SU-DHL-6 (cell line): ENCODE measurements around the gene DOLK.
A peak's percentile ranks its signal among the peaks of the same experiment; 100 is the strongest.
"Not testable (repeated sequence)": the region's sequence is repeated elsewhere in the genome, so short reads cannot be mapped to it uniquely, and the experiment has no call there.

Experiments used
- H2AFZ ChIP-seq: fragments of 200-600 bp; sonication (generic); 2 replicates; pipeline ENCODE4 v1.6.1; 2014; ENCODE audit warnings: low read depth, mild to moderate bottlenecking, moderate library complexity, mixed read lengths, antibody characterized with exemption, low read length; ENCODE audit not compliant: severe bottlenecking
- H3F3A ChIP-seq: fragments of 200-600 bp; shearing (Covaris generic); 2 replicates; pipeline ENCODE4 v1.6.0; 2016; ENCODE audit warnings: antibody characterized with exemption, mild to moderate bottlenecking; ENCODE audit not compliant: insufficient read depth
- H3K27ac ChIP-seq: fragments of 200-600 bp; sonication (generic); 2 replicates; pipeline ENCODE4 v1.5.1; 2016; ENCODE audit warnings: low read depth, mild to moderate bottlenecking, low read length, moderate library complexity, mixed read lengths
- H3K27me3 ChIP-seq: fragments of 200-600 bp; sonication (generic), shearing (Covaris generic); 2 replicates; pipeline ENCODE4 v1.6.0; 2014; ENCODE audit warnings: mild to moderate bottlenecking, low read length
- H3K36me3 ChIP-seq: fragments of 200-600 bp; sonication (generic); 2 replicates; pipeline ENCODE4 v1.6.1; 2014; ENCODE audit warnings: mild to moderate bottlenecking, low read length, mixed read lengths
- H3K4me2 ChIP-seq: fragments of 300-600, 200-600 bp; shearing (Covaris generic), sonication (generic); 2 replicates; pipeline ENCODE4 v1.6.0; 2014; ENCODE audit warnings: low read length, low read depth, mild to moderate bottlenecking; ENCODE audit not compliant: poor library complexity, severe bottlenecking
- H3K4me3 ChIP-seq: fragments of 200-600 bp; sonication (generic); 2 replicates; pipeline ENCODE4 v1.5.1; 2014; ENCODE audit warnings: antibody characterized with exemption, low read length, mild to moderate bottlenecking, mixed read lengths; ENCODE audit not compliant: insufficient read depth, poor library complexity, severe bottlenecking
- H3K79me2 ChIP-seq: fragments of 200-600 bp; sonication (generic); 2 replicates; pipeline ENCODE4 v1.6.1; 2014; ENCODE audit warnings: mild to moderate bottlenecking, low read length, moderate library complexity; ENCODE audit not compliant: insufficient read depth
- H3K9ac ChIP-seq: fragments of 200-600 bp; sonication (generic); 2 replicates; pipeline ENCODE4 v1.7.0; 2014; ENCODE audit warnings: mild to moderate bottlenecking, low read length
- H3K9me2 ChIP-seq: fragments of 200-600 bp; sonication (generic); replicated peaks from 2 replicates; pipeline ENCODE4 v1.6.1; 2014; ENCODE audit warnings: low read length; ENCODE audit not compliant: insufficient read depth
- H3K9me3 ChIP-seq: fragments of 200-600 bp; sonication (generic); 2 replicates; pipeline ENCODE4 v1.6.1; 2014; ENCODE audit warnings: low read length, mixed read lengths; ENCODE audit not compliant: insufficient read depth
- H4K20me1 ChIP-seq: fragments of 200-600 bp; sonication (generic); 2 replicates; pipeline ENCODE4 v1.6.1; 2014; ENCODE audit warnings: low read depth, mild to moderate bottlenecking, antibody characterized with exemption, low read length, moderate library complexity, mixed read lengths
- EZH2phosphoT487 ChIP-seq: fragments of 200-600 bp; sonication (generic), shearing (Covaris generic); conservative IDR thresholded peaks from 2 replicates; pipeline ENCODE4 v1.6.1; 2018; ENCODE audit warnings: mild to moderate bottlenecking, antibody characterized with exemption, low read length, moderate library complexity, mixed read lengths
- TF ChIP-seq, protein P1 (sequence below): fragments of 200-600 bp; sonication (generic); IDR thresholded peaks from one replicate; pipeline ENCODE4 v1.5.1; 2017; ENCODE audit warnings: antibody characterized with exemption, mild to moderate bottlenecking, low read length, moderate library complexity; ENCODE audit not compliant: insufficient read depth, poor library complexity, severe bottlenecking

DOLK gene

DNA sequence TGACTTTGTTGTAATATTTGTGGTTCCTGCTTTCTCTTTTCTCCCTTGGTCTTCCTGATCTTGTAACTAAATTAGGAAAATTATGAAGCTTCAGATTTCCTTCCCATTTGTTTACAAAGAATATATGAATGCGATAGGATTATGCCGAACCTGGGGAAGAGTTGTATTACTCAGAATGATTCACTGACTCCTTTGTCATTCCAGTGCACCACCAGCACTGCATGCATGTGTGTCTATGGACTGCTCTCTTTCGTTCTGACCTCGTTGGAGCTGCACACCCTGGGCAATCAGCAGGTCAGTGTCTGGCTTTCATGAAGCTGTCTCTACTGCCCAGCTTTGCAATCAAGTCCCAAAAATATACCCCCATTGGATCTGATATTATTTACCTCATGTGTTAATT, 25.6 kb upstream of the DOLK start:
- Histone ChIP-seq H3K79me2 (no peaks in the 10 kb centered on the region), H3F3A (no peaks in the 10 kb centered on the region), H2AFZ (no peak overlapping the region), H3K9me2 (no peaks in the 10 kb centered on the region), H4K20me1 (0 out of 2 replicates have a peak, but pooled peaks cover 4% of the 10 kb centered on the region), H3K4me3 (no peak overlapping the region), H3K4me2 (no peak overlapping the region), H3K27ac (no peak overlapping the region), H3K36me3 (peaks cover 40% of the 10 kb centered on the region), H3K9me3 (no peaks in the 10 kb centered on the region), H3K27me3 (no peaks in the 10 kb centered on the region), H3K9ac (no peak overlapping the region)
- TF ChIP-seq, protein P1, sequence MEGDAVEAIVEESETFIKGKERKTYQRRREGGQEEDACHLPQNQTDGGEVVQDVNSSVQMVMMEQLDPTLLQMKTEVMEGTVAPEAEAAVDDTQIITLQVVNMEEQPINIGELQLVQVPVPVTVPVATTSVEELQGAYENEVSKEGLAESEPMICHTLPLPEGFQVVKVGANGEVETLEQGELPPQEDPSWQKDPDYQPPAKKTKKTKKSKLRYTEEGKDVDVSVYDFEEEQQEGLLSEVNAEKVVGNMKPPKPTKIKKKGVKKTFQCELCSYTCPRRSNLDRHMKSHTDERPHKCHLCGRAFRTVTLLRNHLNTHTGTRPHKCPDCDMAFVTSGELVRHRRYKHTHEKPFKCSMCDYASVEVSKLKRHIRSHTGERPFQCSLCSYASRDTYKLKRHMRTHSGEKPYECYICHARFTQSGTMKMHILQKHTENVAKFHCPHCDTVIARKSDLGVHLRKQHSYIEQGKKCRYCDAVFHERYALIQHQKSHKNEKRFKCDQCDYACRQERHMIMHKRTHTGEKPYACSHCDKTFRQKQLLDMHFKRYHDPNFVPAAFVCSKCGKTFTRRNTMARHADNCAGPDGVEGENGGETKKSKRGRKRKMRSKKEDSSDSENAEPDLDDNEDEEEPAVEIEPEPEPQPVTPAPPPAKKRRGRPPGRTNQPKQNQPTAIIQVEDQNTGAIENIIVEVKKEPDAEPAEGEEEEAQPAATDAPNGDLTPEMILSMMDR: no peak
- TF ChIP-seq EZH2phosphoT487: no peak

DNA sequence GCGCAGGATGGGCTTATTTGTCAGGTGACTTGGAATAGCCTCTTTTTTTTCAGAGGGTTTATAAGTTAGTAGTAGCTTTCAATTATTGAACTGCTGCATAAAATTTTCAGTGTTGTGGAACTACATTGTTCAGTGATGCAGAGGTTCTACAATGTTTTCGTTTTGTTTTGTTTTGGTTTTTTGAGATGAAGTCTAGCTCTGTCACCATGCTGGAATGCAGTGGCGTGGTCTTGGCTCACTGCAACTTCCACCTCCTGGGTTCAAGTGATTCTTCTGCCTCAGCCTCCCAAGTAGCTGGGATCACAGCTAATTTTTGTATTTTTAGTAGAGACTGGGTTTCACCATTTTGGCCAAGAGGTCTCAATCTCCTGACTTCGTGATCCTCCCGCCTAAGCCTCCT, 22.1 kb upstream of the DOLK start:
- no peak overlapping the region for H3K4me2 ChIP-seq
- 0 out of 2 replicates have a peak, but pooled peaks cover 4% of the 10 kb centered on the region for H4K20me1 ChIP-seq
- no peak overlapping the region for H3K27ac ChIP-seq
- no peaks in the 10 kb centered on the region for H3F3A ChIP-seq
- no peak overlapping the region for H3K9ac ChIP-seq
- H3K79me2 ChIP-seq: no peaks in the 10 kb centered on the region
- no peak overlapping the region for H3K4me3 ChIP-seq
- no peak overlapping the region for H2AFZ ChIP-seq
- no peaks in the 10 kb centered on the region for H3K9me3 ChIP-seq
- no peaks in the 10 kb centered on the region for H3K27me3 ChIP-seq
- TF ChIP-seq EZH2phosphoT487: no peak
- TF ChIP-seq, protein P1: no peak
- H3K36me3 ChIP-seq: peaks cover 43% of the 10 kb centered on the region
- H3K9me2 ChIP-seq: no peaks in the 10 kb centered on the region

DNA sequence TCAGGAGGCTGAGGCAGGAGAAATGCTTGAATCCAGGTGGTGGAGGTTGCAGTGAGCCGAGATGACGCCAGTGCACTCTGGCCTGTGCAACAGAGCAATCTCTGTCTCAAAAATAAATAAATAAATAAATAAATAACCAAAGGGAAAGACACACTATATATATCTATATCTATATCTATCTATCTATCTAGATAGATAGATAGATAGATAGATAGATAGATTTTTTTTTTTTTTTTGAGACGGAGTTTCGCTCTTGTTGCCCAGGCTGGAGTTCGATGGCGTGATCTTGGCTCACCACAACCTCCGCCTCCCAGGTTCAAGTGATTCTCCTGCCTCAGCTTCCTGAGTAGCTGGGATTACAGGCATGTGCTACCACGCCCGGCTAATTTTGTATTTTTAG, 14.0 kb upstream of the DOLK start:
- H3K9me3 ChIP-seq, H3K9ac ChIP-seq, H3K79me2 ChIP-seq, H4K20me1 ChIP-seq, H3K9me2 ChIP-seq, H3K4me3 ChIP-seq, H3K4me2 ChIP-seq, H3K27ac ChIP-seq, H2AFZ ChIP-seq, H3F3A ChIP-seq, H3K27me3 ChIP-seq: not testable (repeated sequence)
- H3K36me3 ChIP-seq: peaks cover 40% of the 10 kb centered on the region

DNA sequence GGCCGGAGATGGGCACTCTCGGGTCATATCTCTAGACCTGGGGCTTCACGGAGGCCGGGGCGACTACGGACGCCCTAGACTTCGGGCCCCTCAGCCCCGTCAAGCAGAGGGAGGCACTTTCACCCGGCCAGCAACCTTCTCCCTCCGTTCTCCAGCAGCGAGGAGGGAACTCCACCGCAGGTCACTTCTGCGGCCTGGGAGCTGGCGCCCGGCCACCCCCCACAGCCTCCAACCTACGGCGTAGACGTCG, 201 bp downstream of the DOLK start:
- no peak for TF ChIP-seq EZH2phosphoT487
- TF ChIP-seq, protein P1: no peak
- no peaks in the 10 kb centered on the region for H3K27me3 ChIP-seq
- no peaks in the 10 kb centered on the region for H3K9me3 ChIP-seq
- H3K4me2 ChIP-seq: peak overlapping the region; percentile 78
- peaks cover 42% of the 10 kb centered on the region for H3K79me2 ChIP-seq
- no peaks in the 10 kb centered on the region for H3K36me3 ChIP-seq
- H3F3A ChIP-seq: no peaks in the 10 kb centered on the region
- peak overlapping the region; percentile 39 for H3K27ac ChIP-seq
- H4K20me1 ChIP-seq: no peaks in the 10 kb centered on the region
- H3K9ac ChIP-seq: peak overlapping the region; percentile 97
- peak overlapping the region; percentile 85 for H2AFZ ChIP-seq
- H3K9me2 ChIP-seq: no peaks in the 10 kb centered on the region
- H3K4me3 ChIP-seq: peak overlapping the region; percentile 91
